NCI-H526 treated with DMSO at 0.1 percent for 48 hours (cell line): Measurements from ENCODE around the gene ARHGAP29.
A peak's percentile ranks its signal among the peaks of the same experiment; 100 is the strongest.
"Not testable (repeated sequence)": the region's sequence is repeated elsewhere in the genome, so short reads cannot be mapped to it uniquely, and the experiment has no call there.

Experiments used
- DNase-seq: peaks from one replicate; lab custom pipeline; 2025; lab: John Stamatoyannopoulos, UW

The ARHGAP29 gene

GRCh38 chr1:94165843-94166242 lies 71.5 kb downstream of the ARHGAP29 start:
- DNase-seq = no peak

GRCh38 chr1:94164885-94165284 lies 72.5 kb downstream of the ARHGAP29 start:
- DNase-seq = not testable (repeated sequence)

DNA sequence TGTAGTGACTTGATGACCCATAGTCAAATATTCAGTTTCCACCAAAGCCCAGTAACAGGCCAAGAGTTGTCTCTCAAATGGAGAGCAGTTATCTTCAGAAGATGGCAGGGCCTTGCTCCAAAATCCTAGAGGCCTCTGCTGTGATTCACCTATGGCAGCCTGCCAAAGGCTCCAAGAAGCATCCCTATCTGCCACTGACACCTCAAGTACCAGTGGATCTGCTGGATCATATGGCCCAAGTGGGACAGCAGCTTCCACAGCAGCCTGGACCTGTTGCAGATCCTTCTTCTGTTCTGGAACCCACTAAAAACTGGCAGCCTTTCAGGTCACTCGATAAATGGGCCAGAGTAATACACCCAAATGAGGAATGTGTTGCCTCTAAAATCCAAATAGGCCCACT lies 73.3 kb downstream of the ARHGAP29 start:
- DNase-seq = not testable (repeated sequence)

DNA sequence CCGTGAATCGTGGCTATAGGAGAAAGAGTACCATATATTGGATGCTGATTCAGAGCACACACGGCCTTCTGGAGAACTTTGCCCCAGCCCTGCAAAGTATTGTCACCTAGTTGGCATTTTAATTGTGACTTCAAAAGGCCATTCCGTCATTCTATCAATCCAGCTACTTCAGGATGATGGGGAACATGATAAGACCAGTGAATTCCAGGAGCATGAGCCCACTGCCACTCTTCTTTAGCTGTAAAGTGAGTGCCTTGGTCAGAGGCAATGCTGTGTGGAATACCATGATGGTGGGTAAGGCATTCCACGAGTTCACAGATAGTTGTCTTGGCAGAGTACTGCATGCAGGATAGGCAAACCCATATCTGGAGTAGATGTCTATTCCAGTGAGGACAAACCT lies 74.1 kb downstream of the ARHGAP29 start:
- not testable (repeated sequence) for DNase-seq

DNA sequence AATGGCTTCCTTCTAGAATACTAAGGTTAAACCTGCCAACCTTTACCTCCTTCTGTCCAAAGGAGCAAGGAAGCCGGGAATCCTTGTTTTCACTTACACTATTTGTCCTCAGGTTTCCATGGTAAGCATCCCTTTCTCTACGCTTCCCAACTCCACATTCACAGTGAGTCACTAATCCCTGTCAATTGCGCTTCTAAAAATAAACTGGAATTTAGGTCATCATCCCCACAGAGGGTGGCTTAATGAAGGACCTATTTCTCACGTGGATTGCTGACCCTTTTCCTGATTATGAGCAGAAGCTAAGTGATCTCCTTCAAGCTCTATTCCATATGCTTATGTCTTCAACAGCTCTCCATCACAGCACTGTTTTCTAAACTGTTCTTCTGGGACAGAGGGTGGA lies 76.6 kb downstream of the ARHGAP29 start:
- no peak for DNase-seq

- DNase-seq = no peak
These were observed 81.2 kb downstream of the ARHGAP29 start for GRCh38 chr1:94156096-94156625.

GRCh38 chr1:94154989-94155388 lies 82.4 kb downstream of the ARHGAP29 start:
- no peak for DNase-seq

DNA sequence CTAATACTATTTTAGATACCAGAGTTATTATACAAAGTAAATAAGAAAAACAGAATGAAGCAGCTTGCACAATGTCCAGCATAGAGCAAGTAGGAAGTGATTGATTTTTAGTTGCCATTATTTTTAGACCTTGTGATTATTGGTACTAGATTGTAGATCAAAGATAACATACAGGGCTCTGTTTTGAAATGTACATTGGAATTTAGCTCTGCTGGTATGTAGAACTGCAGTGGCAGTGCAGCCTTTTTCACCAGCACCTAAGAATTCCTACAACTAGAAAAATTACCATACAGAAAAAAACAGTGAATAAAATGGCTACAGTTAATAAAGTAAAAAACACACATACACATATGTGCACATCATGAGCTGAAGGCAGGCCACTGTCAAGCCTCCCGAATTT lies 84.3 kb downstream of the ARHGAP29 start:
- DNase-seq = no peak

GRCh38 chr1:94149166-94149565 lies 88.2 kb downstream of the ARHGAP29 start:
- not testable (repeated sequence) for DNase-seq

- no peak for DNase-seq
These were observed 91.1 kb downstream of the ARHGAP29 start for GRCh38 chr1:94146273-94146672.

- DNase-seq = no peak
These were observed 92.5 kb downstream of the ARHGAP29 start for GRCh38 chr1:94144836-94145235.

DNA sequence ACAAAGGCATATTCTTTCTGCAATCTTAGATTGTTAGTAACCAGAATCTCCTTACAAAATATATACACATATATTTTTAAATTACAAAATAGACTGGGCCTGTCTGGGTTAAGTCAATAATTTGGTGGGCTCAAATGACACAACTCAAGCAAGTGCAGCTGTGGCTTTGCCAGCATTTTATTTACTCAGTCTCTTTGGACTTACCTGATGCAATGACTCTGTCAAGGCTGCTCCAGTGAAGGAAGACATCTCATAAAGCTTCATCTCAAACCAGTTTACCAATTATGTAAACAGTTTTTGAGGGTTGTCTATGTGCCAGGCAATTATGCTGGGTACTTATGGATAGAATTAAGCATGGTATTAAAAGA lies 93.6 kb downstream of the ARHGAP29 start:
- peak; percentile 9 for DNase-seq

GRCh38 chr1:94143173-94143808 lies 94.1 kb downstream of the ARHGAP29 start:
- DNase-seq = no peak

DNA sequence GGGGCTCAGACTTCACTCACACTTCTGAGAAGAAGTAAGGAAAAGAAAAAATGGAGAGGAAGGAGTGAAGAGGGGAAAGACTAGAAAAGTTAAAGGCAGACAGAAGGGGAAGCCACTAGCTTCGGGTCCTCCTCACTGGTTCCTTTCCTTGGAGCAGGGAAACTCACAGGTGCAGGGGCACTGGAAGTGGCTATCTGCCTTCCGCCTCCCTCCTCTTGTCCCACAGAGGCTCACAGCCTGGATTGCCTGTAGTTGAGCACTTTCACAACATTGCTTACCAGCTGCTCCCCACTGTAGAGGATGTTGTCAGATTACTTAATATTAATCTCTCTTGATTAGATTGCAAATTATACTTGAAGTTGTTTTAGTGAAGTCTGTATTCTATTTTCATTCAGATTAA lies 94.8 kb downstream of the ARHGAP29 start:
- DNase-seq = no peak

DNA sequence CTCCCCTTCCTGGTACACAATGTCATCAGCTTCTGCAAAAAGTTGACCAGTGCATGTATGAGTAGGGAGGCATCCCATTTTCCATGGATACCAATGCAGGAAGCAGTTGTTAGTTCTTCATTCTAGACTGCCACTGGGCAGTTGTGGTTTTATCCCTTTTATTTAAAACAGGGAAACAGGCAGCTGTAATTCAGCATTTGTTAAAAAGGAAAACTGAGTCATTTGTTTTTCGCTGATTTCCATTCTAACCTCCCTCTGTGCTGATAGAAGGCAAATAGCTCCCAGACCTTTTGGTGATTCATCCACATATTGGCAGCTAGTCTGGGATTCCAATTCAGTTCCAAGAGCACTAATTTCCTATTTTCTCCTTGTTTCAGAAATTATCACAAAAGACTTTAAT lies 95.4 kb downstream of the ARHGAP29 start:
- no peak for DNase-seq

DNA sequence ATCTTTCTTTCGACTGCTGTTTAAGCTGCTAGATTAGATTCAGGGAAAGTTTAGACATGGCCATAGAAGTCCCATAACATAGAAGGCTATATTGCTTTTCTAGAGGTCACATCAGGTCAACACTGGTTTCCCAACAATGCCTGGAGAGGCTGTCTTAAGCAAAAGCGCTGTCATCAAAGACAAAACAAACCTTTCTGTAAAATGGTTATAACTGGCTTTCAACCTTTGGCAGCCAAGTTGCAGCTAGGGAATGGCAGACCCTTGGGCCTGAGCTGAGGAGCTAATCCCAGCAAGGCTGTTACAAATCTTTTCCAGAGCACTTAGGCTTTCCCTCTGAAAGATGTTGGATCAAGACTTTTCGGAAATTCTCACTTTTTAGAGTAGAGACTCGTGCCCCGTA lies 105.3 kb downstream of the ARHGAP29 start:
- DNase-seq = no peak

- no peak for DNase-seq
These were observed 106.4 kb downstream of the ARHGAP29 start for GRCh38 chr1:94130851-94131595.

- DNase-seq = no peak
These were observed 110.7 kb downstream of the ARHGAP29 start for GRCh38 chr1:94126651-94127050.

DNA sequence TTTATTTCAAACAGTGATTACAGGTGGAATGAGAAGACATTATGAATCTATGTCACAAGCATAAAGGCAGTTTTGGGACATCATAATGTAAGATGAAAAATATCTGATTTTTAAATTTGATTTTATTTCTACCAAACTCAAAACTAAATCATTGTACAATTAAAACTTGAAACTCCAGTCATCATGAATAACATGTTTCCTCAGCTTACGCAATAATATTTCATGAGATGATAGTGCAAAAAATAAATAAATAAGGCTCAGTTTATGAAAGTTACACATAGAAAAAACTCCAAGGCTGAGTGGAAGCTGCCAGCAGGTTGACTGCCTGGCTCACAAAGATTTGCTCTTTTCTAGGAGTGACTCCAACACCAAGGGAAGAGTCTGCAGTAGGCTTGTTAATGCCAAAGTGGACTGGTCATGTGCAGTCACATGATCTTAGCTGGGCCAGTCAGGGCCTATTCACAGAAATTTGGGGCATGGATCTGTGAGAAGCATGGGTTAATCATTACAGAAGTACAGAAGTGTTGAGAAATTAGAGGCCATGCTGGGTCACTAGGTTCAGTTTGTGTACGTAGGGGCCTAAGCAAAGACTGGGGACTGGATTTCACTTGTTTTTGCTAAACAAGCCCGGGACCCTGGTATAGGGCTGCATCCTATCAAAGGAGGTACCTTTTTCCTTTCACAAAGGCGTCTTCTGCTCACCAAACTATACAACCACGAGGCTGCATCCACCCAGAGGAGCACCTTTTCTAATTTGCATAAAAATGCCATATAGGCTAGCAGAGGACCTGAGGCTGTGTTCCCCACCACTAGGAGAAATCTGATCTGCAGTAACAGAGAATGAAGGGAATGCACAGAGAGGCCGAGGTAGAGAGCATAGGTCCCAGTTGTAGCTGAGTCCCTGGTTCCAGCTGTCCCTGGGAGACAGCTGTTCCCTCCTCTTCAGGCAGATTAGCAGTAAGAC lies 111.6 kb downstream of the ARHGAP29 start:
- peak; percentile 63 for DNase-seq

DNA sequence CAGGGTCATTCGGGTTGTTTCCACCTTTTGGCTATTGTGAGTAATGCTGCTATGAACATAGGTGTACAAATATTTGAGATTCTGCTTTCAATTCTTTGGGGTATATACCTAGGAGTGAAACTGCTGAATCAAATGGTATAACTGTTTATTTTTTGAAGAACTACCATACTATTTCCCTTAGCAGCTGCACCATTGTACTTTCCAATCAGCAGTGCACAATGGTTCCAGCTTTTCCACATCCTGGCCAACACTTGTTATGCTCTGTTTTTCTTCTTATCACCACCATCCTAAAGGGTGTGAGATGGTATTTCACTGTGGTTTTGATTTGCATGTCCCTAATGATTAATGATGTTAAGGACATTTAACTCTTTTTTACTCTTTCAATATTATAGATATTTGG lies 112.8 kb downstream of the ARHGAP29 start:
- DNase-seq = no peak

DNA sequence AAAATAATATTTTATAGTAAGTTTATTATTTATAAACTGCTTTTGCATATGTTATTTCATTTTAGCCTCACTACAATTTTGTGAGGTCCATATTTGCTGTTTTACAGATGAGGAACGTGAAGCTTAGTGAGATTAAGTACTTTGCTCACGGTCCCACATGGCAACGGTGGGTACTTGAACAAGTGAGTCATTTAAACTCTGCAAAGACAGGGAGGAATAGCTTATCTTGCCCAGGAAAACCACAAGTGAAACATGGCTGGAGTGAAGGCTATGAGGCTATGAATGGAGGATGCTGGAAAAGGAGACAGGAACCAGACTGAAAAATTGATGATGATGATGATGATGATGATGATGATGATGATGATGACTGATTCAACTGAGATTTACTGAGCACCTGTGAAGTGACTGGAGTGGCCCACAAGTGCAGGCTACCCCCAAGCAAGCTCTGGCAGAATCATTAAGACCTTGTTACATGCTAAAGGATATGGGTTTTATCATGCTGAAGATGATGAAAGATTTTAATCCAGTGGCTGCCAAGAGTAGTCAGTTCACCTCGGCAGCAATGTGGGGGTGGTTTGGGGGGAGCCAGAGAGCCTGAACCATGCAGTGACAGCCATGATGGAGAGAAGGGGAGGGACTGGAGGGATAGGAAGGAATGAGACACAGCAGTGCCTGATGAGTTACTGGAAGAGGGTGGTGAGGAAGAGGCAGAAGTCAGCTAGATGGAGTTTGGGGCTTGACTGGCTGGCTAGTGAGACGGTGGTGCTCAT lies 115.0 kb downstream of the ARHGAP29 start:
- no peak for DNase-seq
